Effector memory CD4-positive, alpha-beta T cell (primary cell): ENCODE data around the gene JPH2.

Experiments used
- DNase-seq, 3 donors: peaks; one replicate each; pipeline ENCODE4 v3.0.0-alpha.2; 2020
- H3K27ac ChIP-seq: 2 replicates; pipeline ENCODE4 v1.7.0; 2013; ENCODE audit warnings: mild to moderate bottlenecking, low read length, moderate library complexity; ENCODE audit not compliant: insufficient read depth, poor library complexity, severe bottlenecking
- H3K27me3 ChIP-seq: replicated peaks from 2 replicates; pipeline ENCODE4 v1.7.0; 2013; ENCODE audit warnings: mild to moderate bottlenecking, low read length; ENCODE audit not compliant: insufficient read depth, control insufficient read depth, poor library complexity, severe bottlenecking
- H3K36me3 ChIP-seq: 2 replicates; pipeline ENCODE4 v1.7.0; 2013; ENCODE audit warnings: mild to moderate bottlenecking, low read length, moderate library complexity; ENCODE audit not compliant: control insufficient read depth, insufficient read depth
- H3K4me1 ChIP-seq: 2 replicates; pipeline ENCODE4 v1.7.0; 2013; ENCODE audit warnings: low read length, mild to moderate bottlenecking; ENCODE audit not compliant: control insufficient read depth, insufficient read depth, poor library complexity, severe bottlenecking
- H3K4me3 ChIP-seq: 2 replicates; pipeline ENCODE4 v1.7.0; 2013; ENCODE audit warnings: low read length, low read depth, mild to moderate bottlenecking; ENCODE audit not compliant: insufficient read depth, poor library complexity, severe bottlenecking
- H3K9me3 ChIP-seq: 2 replicates; pipeline ENCODE4 v1.7.0; 2013; ENCODE audit warnings: mild to moderate bottlenecking, low read length, moderate library complexity; ENCODE audit not compliant: control insufficient read depth

Gene JPH2

GRCh38 chr20:44117296-44118184 lies 69.4 kb downstream of the JPH2 start:
- Histone ChIP-seq H3K9me3 (no peaks in the 10 kb centered on the region), H3K4me3 (no peak overlapping the region), H3K36me3 (no peaks in the 10 kb centered on the region), H3K27ac (no peak overlapping the region), H3K4me1 (no peaks in the 10 kb centered on the region), H3K27me3 (peaks cover 19% of the 10 kb centered on the region)
- no peak for DNase-seq

DNA sequence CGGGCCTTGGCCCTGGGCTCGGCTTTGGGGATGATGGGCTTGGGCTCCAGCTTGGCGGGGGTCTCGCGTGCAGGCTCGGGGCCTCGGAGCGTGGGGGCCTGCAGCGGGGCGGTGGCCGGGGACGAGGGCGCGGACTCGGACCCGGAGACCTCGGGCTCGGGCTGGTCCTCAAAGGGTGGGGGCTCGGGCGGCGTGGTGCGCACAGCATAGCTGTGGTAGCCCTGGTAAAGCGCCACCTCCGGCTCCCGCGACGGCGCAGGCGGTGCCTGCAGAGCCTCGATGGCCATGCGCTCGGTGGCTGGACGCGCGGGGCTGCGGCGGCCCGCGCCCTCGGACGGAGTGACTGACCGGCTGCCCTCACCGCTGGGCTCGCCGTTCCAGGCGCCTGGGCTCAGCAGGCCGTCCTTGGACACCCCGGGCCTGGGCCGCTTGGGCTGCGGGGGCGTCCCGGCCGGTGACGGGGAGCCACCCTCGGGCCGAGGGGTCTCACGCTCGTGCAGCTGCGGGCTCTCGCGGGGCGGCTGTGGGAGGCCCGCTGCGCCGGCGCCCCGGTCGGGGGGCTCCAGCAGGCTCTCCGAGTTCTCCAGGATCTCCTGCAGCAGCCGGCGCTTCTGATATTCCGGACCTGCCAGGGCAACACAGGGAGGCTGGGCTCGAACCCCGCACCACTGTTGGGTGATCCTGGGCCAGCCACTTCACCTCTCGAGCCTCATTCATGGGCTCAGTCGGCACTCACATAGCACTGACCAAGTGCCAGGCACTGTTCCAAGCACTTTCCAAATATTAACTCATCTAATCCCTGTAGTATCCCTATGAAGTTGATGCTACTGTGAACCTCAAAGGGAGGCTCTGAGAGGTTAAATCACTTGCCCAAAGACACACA lies 71.0 kb downstream of the JPH2 start:
- H3K36me3 ChIP-seq: no peaks in the 10 kb centered on the region
- DNase-seq: no peak
- H3K27me3 ChIP-seq: peaks cover 19% of the 10 kb centered on the region
- H3K9me3 ChIP-seq: no peaks in the 10 kb centered on the region
- no peaks in the 10 kb centered on the region for H3K4me1 ChIP-seq
- H3K4me3 ChIP-seq: no peak overlapping the region
- no peak overlapping the region for H3K27ac ChIP-seq

- Histone ChIP-seq H3K4me3 (no peak overlapping the region), H3K27ac (no peak overlapping the region), H3K9me3 (no peaks in the 10 kb centered on the region), H3K4me1 (no peaks in the 10 kb centered on the region), H3K36me3 (no peaks in the 10 kb centered on the region), H3K27me3 (peaks cover 19% of the 10 kb centered on the region)
- DNase-seq: no peak
These were observed 71.8 kb downstream of the JPH2 start for GRCh38 chr20:44115181-44115580.

DNA sequence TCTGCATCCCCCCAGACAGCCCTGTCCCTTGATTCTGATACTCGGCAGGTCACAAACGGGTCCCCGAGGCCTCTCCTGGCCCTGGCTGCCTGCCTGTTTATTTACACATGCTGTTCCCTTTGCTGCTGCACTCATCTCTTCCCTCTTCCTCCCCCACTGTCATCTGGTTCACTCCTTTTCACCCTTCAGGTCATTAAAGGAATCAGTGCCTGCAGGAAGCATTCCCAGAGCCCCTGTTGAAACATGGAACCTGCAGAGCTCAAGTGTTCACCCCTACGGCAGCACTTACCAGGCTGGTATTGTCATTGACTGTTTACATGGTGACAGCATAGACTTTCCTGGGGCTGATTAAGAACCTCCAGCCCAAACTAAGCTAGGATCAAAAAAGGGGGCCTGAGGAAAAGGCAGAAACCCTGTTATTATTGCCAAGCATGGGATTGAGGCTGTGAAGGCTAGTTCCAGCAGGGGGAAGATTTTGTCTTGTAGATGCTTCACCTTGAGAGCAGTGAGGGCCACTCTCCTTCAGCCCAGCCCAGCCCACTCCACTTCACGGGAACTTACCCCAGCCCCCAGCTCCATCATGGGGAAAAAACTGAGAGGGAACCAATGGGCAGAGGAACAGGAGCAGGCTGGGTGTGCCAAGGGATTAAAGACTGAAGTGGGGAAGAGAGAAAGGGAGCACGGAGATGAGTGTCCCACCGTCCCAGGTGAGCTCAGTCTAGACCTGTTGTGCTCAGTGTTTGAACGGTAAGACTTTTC lies 73.2 kb downstream of the JPH2 start:
- Histone ChIP-seq H3K4me1 (no peaks in the 10 kb centered on the region), H3K36me3 (no peaks in the 10 kb centered on the region), H3K4me3 (no peak overlapping the region), H3K27ac (no peak overlapping the region), H3K9me3 (no peaks in the 10 kb centered on the region), H3K27me3 (peaks cover 19% of the 10 kb centered on the region)
- DNase-seq: no peak

- no peaks in the 10 kb centered on the region for H3K4me1 ChIP-seq
- H3K27me3 ChIP-seq: peaks cover 19% of the 10 kb centered on the region
- H3K36me3 ChIP-seq: no peaks in the 10 kb centered on the region
- H3K4me3 ChIP-seq: no peak overlapping the region
- no peak for DNase-seq
- H3K9me3 ChIP-seq: peaks cover 2% of the 10 kb centered on the region
- no peak overlapping the region for H3K27ac ChIP-seq
These were observed 73.9 kb downstream of the JPH2 start for GRCh38 chr20:44112889-44113617.

DNA sequence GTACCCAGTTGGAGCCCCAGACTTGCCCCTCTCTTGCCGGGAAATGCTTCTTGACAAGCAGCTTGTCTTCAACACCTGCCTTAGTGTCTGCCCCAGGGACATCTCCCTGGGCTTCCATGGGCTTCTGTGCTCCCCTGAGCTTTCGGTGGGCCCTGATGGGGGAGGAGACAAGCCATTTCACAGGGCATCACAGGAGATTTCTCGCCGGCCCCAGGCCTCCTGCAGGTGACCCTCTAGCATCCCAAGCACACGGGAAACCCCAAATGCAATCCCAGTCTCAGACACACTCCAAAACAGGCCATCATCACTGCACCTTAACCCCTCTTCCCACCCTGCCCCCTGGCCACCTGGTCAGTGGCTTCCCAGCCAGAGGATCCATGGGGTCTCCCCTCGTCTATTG lies 74.5 kb downstream of the JPH2 start:
- no peak for DNase-seq
- Histone ChIP-seq H3K36me3 (no peaks in the 10 kb centered on the region), H3K27ac (no peak overlapping the region), H3K4me3 (no peak overlapping the region), H3K27me3 (peaks cover 19% of the 10 kb centered on the region), H3K9me3 (peaks cover 6% of the 10 kb centered on the region), H3K4me1 (no peaks in the 10 kb centered on the region)

- Histone ChIP-seq H3K9me3 (peaks cover 6% of the 10 kb centered on the region), H3K4me3 (no peak overlapping the region), H3K27ac (no peak overlapping the region), H3K36me3 (no peaks in the 10 kb centered on the region), H3K27me3 (peaks cover 19% of the 10 kb centered on the region), H3K4me1 (no peaks in the 10 kb centered on the region)
- no peak for DNase-seq
These were observed 75.2 kb downstream of the JPH2 start for GRCh38 chr20:44111712-44112335.

DNA sequence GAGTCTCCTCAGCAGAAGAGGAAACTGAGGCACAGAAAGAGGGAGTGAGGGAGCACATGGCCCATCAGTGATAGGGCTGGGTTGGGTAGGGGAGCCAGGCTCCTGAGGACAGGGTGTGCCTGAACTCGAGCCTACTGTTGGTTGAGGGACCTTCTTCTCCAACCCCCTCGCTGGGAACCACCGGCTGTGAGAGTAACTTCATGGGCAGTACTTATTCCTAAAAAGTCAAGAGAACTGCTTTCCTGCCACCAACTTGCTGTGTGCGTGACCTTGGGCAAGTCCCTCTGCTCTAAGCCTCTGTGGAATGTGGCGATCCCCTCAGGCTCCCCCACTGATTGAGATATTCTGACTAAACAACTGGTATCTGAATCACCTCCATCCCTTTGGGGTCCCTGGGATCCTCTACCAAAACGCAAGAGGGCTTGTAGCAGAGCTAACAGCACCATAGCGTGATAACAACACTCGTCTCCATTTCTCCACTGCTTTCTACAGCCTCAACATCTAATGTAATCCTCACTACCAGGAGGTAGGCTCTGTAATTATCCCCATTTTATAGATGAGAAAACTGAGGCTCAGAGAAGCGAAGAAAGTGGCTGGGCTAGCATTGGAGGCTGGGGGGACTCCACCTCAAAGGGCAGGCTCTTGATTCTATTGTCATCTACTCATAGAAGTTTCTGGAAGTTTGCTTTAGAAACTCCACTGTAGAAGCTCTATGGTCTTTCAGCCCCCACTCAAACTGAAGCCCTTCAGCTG lies 76.0 kb downstream of the JPH2 start:
- Histone ChIP-seq H3K27ac (no peak overlapping the region), H3K4me1 (no peaks in the 10 kb centered on the region), H3K36me3 (no peaks in the 10 kb centered on the region), H3K27me3 (peaks cover 13% of the 10 kb centered on the region), H3K4me3 (no peak overlapping the region), H3K9me3 (peaks cover 6% of the 10 kb centered on the region)
- no peak for DNase-seq
